Activated CD8-positive, alpha-beta memory T cell treated with anti-CD3 and anti-CD28 coated beads for 36 hours (primary cell): ENCODE measurements around the gene BIRC3. TPM values are rescaled to one million over a fixed set of nuclear protein-coding genes. Genes with fewer than 3 reads are reported as not detected.

Source experiments
- CTCF ChIA-PET: fragments of 350-600 bp; sonication (Branson Sonifier 250); formaldehyde crosslinking; loops from one replicate; lab custom pipeline; 2021; ENCODE audit warnings: antibody characterized with exemption; lab: Charles Lee
- POLR2A ChIA-PET: fragments of 350-600 bp; sonication (Branson Sonifier 250); formaldehyde crosslinking; loops from one replicate; lab custom pipeline; 2021; ENCODE audit warnings: antibody characterized with exemption; lab: Charles Lee
- total RNA-seq, 2 experiments: library from RNA; stranded (reverse); gene quantifications; one replicate each; pipeline ENCODE4 v1.2.3, GENCODE V29; 2021

BIRC3 gene
- total RNA-seq, result 100 to 1,000 TPM; 171 to 177 TPM

- ChIA-PET POLR2A (interaction anchor here (1.6 kb wide), 1 partner anchor 23 kb away, joined by 7 read pairs; no protein-coding TSS in a partner anchor), CTCF (interaction anchor here (0.6 to 1.6 kb wide), 5 partner anchors 18 to 75 kb away, joined by 3 to 9 read pairs (median 4); no protein-coding TSS in a partner anchor)
Measured at GRCh38 chr11:102317099-102317767, at the start of gene BIRC3. BIRC3 (plus strand) TSS chr11:102317484; CDS start chr11:102324510, 7,026 bp downstream.

- ChIA-PET POLR2A (no interaction called here), CTCF (no interaction called here)
Measured at GRCh38 chr11:102267609-102268008, 49.7 kb upstream of the BIRC3 start.

GRCh38 chr11:102268083-102268984 is 49.0 kb upstream of the BIRC3 start:
- POLR2A ChIA-PET, result interaction anchor here (0.5 kb wide), 1 partner anchor 12 kb away, joined by 9 read pairs; no protein-coding TSS in a partner anchor
- CTCF ChIA-PET, result interaction anchor here (1.1 to 1.2 kb wide), 2 partner anchors 21 to 92 kb away, joined by 3 to 4 read pairs; no protein-coding TSS in a partner anchor

GRCh38 chr11:102268985-102269470 is 48.3 kb upstream of the BIRC3 start:
- ChIA-PET POLR2A (interaction anchor here (0.5 kb wide), 1 partner anchor 13 kb away, joined by 9 read pairs; no protein-coding TSS in a partner anchor), CTCF (interaction anchor here (0.9 to 1.2 kb wide), 3 partner anchors 19 to 91 kb away, joined by 3 to 5 read pairs (median 4); no protein-coding TSS in a partner anchor)

DNA sequence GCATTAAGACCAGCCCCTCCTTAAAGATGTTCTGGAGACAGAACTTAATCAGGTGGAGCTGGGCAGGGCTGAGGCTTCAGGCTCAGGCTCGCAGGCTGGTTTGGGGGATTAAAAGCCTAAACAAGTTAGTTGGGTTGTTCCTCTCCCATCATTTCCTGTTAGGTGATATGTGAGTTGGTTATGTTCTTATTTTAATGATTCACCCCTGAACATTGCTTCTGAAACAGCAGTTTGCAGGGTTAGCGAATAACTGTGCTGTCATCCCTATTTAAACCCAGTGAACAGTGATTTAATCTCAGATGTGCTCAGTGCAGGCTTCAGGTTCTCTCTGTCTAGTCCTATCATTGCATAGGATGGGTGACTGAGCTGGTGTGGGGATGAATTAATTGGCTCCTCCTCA is 47.4 kb upstream of the BIRC3 start:
- ChIA-PET POLR2A (no interaction called here), CTCF (interaction anchor here (0.9 kb wide), 1 partner anchor 18 kb away, joined by 5 read pairs; no protein-coding TSS in a partner anchor)

- ChIA-PET POLR2A (no interaction called here), CTCF (no interaction called here)
Measured at GRCh38 chr11:102272047-102272824, 45.0 kb upstream of the BIRC3 start.

GRCh38 chr11:102274628-102275027 is 42.7 kb upstream of the BIRC3 start:
- CTCF ChIA-PET, result interaction anchor here (0.6 kb wide), 1 partner anchor 14 kb away, joined by 5 read pairs; no protein-coding TSS in a partner anchor
- POLR2A ChIA-PET, result no interaction called here

DNA sequence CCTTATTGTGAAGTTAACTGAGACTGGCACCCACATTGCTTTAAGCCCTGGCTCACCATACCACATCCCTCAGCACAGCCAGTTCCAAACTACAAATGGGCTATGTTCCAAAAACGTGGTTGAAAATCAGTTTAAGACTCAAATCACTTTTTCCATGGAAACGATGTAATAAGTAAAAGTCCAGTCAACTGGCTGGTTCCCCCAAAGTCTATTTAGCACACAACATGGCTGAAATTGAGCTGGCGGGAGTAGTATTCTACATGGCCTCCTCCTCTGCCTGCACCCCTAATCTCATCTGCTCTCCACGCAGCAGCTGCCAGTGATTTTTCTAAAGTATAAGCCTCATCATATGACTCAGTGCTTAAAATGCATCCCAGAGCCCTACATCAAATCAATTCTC is 40.9 kb upstream of the BIRC3 start:
- CTCF ChIA-PET, result no interaction called here
- POLR2A ChIA-PET, result no interaction called here

GRCh38 chr11:102276783-102277182 is 40.5 kb upstream of the BIRC3 start:
- POLR2A ChIA-PET, result no interaction called here
- CTCF ChIA-PET, result no interaction called here

DNA sequence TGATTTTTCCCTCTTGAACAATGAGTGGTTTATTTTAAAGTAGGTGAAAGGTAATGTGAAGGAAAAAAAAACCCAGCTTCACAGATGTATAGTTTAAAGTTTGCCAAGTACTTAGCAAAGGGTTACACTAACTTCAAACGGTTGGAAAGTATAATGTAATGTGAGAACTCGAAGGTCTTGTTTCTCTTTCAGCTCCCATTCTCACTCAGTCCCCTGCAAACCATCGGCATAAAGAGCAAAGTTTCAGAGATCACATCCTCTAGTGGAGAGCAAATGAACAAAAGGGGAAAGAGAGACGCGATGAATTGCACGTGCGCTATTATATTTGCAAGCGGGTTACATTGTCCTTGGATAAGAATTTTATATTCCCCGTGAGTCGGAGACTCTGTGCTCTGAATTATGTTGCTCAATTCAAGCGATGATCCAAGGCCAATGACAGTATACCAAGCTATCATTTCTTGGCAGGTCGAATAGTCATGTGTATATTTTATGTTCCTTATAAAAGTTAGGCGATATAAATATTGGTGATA is 37.6 kb upstream of the BIRC3 start:
- POLR2A ChIA-PET, result interaction anchor here (0.5 kb wide), 1 partner anchor 67 kb away, joined by 3 read pairs; the partner anchor contains the start of gene BIRC2

GRCh38 chr11:102280245-102280833 is 36.9 kb upstream of the BIRC3 start:
- CTCF ChIA-PET, result no interaction called here
- POLR2A ChIA-PET, result no interaction called here

More for the DNA sequence above, 37.6 kb upstream of the BIRC3 start:
- CTCF ChIA-PET, result no interaction called here

DNA sequence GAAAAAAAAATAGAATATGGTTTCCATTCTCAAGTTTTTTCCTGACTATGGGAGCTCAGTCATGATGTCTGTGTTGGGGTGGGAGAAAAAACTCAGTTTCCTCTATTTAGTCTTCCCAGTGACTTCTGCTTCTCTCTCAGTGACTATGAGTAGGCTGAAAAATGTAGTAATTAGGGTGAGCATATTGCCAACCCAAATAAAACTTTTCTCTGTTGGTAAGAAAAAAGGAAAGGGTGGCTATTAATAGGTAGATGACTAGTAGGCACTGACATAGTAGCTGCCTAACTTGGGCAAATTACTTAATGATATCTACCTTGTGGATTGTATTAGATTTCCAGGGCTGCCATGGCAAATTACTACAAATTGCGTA is 34.2 kb upstream of the BIRC3 start:
- ChIA-PET CTCF (no interaction called here), POLR2A (no interaction called here)

- POLR2A ChIA-PET, result no interaction called here
Measured at GRCh38 chr11:102284008-102284407, 33.3 kb upstream of the BIRC3 start.

DNA sequence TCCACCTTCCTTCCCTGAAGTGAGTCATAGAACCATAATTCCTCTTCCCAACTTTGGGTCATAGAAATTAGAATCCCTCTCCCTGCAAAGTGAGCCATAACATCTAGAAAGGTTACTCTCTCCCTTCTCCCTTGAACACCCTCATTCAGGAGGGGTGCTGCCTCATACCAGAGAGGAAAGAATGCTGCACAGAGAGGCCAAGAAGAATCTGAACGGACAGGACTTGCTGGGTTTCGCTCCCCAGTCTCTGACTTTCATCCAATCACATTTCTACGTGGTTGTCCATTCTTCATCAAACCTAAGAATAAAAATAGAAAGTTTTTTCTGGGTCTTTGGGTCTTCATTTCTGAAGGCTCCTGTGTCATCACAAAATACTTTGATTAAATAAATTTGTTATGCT is 31.0 kb upstream of the BIRC3 start:
- ChIA-PET POLR2A (no interaction called here), CTCF (no interaction called here)

More at GRCh38 chr11:102284008-102284407, 33.3 kb upstream of the BIRC3 start:
- CTCF ChIA-PET, result interaction anchor here (1.2 kb wide), 1 partner anchor 58 kb away, joined by 4 read pairs; no protein-coding TSS in a partner anchor

DNA sequence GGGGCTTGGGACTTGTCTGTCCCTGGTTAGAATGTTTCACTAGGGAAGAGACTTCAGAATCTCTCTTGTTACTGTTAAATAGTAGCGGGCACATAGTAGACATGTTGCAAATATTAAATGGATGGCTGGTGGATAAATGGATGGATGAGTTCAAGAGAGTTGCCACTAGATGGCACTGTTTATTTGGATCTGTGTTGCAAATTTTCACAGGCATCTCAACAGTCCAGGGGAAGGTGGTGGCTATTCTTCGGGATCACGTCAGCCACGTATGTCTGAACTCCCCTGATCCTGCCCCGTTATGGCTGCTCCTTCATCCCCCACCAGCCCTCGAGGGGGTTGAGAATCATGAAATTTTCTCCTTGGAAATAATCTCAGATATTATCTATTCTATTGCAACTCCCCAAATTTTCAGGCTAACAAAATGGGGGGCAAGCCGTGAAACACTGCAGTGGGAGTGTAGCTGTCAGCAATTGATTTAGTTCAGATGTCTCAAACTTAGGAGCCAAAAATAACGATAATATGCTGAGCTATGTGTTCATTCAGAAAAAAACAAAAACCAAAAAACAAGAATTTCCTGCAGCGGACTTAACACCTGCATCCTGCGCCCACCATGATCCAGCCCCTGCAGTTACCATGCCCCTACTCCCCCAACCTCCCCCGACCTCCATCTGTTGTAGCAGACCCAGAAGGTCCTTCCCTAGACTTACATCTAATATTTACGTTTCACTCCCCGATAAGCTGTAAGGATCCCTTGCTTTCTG is 29.1 kb upstream of the BIRC3 start:
- ChIA-PET POLR2A (no interaction called here), CTCF (interaction anchor here (0.6 to 2.0 kb wide), 8 partner anchors 19 to 325 kb away, joined by 3 to 7 read pairs (median 4); no protein-coding TSS in a partner anchor)

DNA sequence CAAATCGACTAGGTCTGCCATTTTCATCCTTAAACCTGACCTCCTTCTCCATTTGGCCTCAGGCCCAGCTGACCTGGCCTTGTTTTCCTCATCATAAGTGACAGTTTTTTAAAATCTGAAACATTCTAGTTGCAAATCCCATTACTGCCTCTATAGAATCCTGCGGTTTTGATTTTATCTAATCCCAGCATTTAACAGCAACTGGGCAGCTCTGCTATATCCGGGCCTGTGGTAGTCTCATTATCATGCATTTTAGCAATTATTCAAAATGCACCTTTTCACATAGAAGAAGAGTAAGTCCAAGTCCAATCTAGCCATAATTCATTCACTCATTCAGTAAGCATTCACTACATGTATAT is 28.6 kb upstream of the BIRC3 start:
- POLR2A ChIA-PET, result no interaction called here

DNA sequence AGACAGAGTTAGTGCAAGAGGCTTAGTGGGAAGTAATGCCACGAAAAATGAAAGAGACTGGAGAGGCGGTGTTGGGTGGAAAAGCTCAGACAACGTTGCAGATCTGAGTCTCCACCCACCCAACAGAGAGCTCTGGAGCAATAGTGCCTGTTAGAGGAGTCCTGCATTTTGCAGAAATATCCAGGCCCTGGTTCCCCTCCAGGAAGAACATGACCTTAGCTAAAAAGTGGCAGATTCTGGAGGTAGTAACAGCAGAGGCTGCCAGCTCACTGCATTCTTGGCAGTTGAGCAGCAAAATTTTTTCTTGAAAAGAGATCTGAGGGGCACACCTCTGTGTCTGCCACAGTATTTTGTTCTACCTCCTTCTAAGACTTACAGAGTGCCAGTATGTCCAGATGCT is 27.7 kb upstream of the BIRC3 start:
- ChIA-PET CTCF (interaction anchor here (0.9 to 2.0 kb wide), 6 partner anchors 11 to 323 kb away, joined by 3 to 7 read pairs (median 5); no protein-coding TSS in a partner anchor), POLR2A (no interaction called here)

More for the DNA sequence above, 28.6 kb upstream of the BIRC3 start:
- CTCF ChIA-PET, result interaction anchor here (0.6 to 2.0 kb wide), 9 partner anchors 12 to 325 kb away, joined by 3 to 7 read pairs (median 6); no protein-coding TSS in a partner anchor
